HG02623 (cell line): ENCODE data around the gene HSFX1.
"Not testable (repeated sequence)": the region's sequence is repeated elsewhere in the genome, so short reads cannot be mapped to it uniquely, and the experiment has no call there.

Source experiments
- ATAC-seq: cut with Tn5 transposase; IDR thresholded peaks from one replicate; pipeline ENCODE4 v1.9.1; 2021; ENCODE audit warnings: moderate library complexity; ENCODE audit not compliant: unreplicated experiment

HSFX1 gene, protein sequence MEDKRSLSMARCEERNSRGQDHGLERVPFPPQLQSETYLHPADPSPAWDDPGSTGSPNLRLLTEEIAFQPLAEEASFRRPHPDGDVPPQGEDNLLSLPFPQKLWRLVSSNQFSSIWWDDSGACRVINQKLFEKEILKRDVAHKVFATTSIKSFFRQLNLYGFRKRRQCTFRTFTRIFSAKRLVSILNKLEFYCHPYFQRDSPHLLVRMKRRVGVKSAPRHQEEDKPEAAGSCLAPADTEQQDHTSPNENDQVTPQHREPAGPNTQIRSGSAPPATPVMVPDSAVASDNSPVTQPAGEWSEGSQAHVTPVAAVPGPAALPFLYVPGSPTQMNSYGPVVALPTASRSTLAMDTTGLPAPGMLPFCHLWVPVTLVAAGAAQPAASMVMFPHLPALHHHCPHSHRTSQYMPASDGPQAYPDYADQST

DNA sequence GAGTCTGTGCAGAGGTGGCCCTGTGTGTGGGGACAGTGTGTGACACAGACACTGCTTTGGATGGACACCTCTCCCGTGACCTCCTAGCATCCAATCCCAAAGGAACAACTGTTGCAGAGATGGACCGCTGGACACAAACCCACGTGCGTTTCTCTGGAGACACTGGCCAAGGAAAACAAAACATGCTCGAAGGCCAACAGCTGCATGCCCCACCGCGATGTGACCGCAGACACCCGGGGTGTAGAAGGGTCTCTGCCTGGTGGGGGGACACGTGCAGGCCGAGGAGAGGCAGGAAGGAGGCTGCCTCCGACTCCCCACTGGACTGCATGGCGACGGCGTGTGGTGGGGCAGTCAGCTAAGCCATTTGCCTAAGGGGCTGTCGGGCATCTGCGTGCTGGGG lies at the start of gene HSFX1:
HSFX1 (plus strand) TSS at position 301 of the 400 bp plus-strand sequence. CDS start 614 bp downstream, outside the sequence.
- not testable (repeated sequence) for ATAC-seq

DNA sequence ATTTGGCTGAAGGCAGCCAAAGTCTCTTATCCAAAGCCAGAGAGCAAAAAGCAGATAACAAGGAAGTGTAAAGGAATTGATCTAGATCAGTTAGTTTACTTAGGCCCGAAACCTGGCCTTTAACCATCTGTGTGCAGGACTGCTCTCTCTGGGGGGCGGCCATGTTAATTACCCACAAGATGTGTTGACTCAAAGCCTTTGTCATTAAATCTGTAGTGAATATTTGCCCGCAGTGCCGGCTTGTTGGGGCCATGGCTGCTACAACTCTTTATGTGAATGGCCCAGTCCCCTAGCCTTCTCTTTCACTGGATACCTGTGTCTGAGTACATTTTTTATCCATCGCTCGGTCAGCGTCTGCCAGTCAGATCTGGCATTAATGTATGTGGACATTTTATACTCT lies 46.6 kb upstream of the HSFX1 start:
- ATAC-seq, result not testable (repeated sequence)

DNA sequence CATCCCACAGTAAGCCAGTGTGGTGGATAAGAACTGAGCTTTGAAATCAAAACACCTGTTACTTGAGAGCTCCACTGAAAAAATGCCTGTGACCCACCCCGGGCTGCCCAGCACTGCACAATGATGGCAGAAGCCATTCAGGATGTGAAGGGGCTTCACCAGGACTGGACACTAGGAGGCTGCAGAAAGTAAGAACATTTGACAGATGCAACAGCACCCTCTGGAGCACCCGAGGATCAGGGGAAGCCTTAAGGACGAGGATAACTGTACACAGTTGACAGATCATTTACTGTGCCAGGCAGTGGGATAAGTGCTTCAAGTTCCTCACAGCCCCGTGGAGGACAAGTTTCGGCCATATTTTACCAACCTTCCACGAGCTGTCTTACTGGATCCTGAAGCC lies 31.6 kb upstream of the HSFX1 start:
- not testable (repeated sequence) for ATAC-seq

DNA sequence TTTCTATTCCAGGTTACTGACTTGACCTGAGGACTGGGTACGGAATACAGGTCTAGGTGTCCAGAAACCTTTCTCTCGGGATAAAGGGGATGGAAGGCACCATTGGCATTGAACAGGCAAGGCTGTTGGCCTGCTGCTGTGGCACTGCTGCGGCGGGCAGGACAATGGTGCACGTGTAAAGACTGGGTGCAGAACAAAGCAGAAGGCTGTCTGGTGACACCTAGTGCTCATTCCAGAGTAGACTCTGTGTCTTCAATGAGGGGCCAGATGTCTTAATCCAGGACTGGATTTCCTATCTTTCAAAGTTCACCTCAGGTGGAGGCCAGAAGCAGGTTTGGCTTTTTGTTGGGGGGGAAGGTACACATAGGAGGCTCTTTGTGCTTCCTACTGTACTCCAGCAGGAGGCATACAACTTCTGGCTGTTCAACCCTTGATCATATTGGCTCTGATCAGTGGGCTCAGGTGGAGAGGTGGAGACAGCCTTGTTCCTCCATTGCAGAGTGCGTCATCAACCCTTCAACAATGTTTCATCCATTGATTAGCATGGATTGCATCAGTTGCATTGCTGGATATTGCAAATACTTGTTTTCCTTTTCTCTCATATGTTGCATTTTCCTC lies 27.4 kb upstream of the HSFX1 start:
- not testable (repeated sequence) for ATAC-seq

DNA sequence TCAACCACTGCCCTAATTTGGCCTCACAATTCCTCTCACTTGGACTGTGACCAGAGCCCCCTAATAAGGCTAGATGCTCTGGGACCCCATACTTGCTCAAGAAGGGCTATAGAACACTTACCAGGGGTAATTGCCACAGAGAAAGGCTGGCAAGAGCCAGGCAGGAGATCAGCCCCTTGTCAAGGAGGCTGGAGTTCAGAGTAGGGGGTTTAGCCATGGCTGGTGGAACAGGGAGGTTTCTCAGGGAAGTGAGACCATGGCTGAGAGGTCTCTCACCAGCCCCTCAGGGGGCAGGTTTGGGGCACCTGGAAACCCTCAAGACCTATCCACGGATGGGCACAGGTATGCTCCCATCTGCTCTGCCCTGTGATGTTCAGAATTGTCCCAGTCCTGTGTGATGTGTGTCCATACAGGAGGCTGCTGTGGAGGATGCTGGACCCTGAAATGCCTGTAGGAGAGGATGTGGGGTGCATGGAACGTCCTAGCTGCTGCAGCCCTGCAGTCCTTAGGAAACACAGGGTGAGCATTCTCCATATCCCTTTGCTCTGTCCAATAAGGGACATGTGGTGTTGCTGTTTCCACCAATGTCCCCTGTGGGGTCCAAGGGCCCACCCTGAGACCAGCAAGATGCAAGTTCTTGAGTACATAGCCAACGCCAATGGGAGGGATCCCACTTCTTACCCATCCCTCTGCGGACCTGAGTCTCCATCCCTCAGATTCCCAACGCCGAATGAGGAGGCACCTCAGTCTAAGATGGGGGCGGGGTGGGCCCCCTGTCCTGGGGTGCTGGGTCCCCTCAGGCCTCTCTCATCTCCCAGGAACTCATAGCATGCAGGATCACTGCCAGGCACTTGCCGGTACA lies 16.4 kb upstream of the HSFX1 start:
- ATAC-seq, result no peak

DNA sequence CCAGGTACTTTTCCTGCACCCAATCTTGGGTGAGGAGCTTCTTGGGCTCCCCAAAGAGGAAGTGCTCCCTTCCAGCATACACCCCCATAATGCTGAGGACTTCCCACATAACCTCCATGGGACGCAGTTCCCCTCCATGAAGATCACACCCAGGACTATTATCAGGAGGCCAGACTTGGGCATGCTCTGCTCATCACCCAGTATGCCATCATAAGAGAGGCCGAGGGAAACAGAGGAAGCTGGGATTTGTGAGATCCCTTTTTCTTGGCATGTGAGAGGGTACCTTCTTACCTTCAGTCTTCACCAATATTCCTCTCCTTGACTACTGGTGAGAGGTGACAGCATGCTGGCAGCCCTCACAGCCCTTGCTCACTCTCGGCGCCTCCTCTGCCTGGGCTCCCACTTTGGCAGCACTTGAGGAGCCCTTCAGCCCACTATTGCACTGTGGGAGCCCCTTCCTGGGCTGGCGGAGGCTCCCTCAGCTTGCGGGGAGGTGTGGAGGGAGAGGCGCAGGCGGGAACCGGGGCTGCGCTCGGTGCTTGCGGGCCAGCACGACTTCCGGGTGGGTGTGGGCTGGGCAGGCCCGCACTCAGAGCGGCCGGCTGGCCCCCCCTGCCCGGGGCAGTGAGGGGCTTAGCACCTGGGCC lies 15.7 kb upstream of the HSFX1 start:
- ATAC-seq, result no peak

DNA sequence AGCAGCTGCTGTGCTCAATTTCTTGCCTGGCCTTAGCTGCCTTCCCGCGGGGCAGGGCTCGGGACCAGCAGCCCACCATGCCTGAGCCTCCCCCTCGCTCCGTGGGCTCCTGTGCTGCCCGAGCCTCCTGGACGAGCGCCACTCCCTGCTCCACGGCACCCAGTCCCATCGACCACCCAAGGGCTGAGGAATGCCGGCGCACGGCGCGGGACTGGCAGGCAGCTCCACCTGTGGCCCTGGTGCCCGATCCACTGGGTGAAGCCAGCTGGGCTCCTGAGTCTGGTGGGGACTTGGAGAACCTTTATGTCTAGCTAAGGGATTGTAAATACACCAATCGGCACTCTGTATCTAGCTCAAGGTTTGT lies 15.2 kb upstream of the HSFX1 start:
- ATAC-seq, result not testable (repeated sequence)

DNA sequence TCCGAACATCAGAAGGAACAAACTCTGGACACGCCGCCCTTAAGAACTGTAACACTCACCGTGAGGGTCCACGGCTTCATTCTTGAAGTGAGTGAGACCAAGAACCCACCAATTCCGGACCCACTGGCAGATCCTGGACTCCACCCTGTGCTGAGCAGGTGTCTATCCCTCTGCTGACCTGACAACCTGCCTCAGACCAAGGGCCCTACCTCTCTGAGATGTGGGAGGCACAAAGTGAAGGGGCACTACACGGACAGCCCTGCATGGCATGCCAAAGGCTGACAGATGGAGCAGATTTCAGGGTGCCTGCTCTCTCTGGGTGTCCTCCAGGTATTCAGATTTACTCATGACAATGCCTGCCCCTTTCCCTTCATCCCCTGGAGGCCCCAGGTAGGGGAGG lies 14.0 kb upstream of the HSFX1 start:
- ATAC-seq, result no peak

DNA sequence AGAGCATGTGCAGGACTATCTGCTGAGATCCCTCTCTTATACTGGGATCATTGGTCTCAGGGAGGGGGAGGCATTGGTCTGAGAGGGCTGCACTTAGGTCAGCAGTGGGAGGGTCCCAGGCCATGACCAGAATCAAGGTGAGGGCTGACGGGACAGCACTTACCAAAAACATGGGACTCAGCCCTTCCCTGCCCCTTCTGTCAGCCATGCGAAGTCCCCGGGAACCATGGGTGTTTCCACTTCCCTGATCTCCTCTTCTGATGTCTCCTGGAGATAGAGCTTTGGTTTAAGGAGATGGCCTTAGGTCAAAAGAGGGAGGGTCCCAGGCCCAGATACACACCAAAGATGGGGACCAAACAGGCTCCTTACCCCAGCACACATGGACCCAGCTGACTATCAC lies 12.9 kb upstream of the HSFX1 start:
- ATAC-seq, result no peak

DNA sequence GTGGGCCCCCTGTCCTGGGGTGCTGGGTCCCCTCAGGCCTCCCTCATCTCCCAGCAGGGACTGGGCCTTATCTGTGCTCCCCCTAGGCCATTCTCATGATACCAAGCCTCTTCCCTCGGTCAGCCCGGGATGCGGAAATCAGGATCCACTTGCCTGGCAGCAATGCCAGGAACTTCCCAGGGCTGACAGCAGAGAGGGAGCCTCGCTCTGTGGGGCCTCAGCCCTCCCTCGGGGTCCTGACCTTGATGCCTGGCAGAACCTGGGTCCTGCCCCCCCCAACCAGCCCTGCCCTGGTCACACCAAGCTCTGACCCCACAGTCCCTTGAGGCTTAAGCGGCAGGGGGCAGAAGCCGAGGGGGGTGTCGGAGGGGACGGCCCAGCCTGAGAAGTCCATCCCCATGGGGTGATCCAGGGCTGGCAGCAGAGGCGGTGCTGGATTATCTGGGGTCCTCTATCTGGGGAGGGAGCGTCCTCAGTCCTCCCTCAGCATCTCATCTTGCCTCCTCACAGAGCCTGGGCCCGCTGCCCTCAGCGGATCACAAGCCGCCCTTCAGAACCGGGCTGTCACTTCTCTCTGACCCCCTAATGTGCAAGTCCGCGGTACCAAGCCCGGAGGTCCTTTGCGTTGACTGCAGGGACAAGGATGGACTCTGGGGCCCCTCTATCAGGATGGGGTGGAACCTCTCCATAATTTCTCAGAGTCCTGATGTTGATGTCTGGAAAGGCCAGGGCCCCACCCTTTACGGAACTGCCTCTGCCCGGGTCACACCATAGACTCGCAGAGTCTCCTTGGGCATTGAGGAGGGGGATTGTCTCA lies 11.8 kb upstream of the HSFX1 start:
- not testable (repeated sequence) for ATAC-seq

DNA sequence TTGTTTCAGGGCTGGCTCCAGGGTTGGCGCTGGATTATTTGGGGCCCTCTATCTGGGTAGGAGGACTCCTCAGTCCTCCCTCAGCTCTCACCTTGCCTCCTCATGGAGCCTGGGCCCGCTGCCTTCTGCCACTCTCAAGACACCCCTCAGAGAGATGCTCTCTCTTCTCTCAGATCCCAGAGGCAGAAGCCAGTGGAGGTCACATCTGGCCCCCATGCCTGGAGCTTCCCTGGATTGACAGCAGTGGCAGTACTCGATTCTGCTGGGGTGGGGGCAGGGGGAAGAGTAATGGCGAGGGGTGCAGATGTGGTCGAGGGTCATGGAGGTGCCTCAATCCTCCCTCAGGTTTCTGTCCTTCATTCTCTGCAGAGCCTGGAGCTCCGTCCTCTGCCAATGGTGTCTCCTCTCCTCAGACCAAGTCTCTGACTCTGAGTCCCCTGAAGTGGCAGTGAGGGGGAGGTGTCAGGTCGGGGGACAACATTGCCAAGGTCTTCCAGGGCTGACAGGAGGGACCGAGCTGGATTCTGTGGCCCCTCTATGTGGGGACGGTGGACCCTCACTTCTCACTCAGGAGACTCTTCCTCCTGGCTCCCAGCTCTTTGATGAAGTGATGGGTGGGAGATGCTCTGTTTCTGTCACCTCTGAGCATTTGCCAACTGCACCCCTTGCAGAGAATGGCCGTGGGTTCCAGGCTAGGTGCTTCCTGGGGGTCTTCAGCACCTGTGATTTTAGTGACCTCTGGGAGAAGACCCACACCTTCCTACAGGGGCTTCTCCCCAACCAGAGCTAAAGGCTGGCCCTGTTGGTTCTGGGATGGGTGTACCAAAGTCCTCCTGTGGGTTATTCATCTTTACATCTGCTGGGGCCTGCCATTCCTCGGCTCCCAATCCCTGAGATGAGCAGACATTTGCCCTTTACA lies 10.9 kb upstream of the HSFX1 start:
- no peak for ATAC-seq

DNA sequence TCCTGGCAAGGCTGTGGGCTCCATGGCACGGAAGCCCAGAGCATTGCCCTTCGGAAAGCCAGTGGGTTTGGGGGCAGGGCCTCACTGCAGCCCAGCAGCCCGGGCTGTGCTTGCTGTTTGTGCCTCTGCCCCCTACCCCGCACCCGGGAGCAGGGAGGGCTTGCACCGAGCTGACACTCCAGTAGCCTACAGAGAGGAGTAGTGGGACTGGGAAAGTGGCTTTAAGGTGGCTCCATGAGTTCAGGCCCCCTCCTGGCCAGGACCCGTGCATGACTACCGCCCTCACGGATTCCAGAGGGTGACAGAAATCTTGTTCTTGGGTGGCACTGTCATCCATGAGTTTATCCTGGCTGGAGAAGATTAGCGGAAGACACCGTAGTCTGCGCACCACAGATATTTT lies 3.5 kb upstream of the HSFX1 start:
- ATAC-seq, result not testable (repeated sequence)

DNA sequence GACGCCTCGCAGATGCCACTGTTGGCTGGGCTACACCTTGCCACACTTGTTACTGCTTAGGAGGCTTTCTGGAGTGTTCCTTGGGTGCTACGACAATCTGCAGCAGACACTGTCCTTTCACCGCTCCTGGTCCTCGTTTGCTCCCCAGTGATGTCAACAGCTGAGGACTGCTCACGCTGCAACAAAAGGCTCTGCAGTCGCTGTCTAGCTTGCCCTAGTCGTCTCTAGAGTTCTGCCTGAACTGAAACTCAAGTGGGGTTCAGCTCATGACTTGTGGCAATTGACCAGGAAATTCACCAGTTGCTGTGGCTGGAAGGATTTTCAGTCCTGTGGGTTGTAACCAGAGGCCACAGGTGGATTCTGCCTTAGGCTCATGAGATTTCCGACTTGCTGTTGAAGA lies 842 bp upstream of the HSFX1 start:
- ATAC-seq, result not testable (repeated sequence)

DNA sequence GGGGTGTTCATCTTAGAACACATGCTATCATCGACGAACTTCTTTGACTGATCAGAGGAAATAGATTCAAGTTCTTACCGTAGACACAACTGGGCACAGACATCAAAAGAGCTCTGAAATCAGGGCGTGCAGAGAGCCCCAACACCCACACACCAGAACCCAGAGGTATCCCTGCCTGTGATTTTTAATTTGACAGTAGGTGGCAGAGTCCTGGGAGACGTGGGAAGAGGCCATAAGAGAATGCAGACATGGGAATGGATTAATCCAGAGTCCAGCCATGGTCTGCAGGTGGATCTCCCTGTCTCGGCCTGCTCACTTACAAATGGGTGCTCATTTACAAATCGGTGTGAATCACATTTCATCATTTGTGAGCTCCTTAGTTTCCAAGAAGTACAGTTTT lies 4.1 kb downstream of the HSFX1 start:
- ATAC-seq, result not testable (repeated sequence)

DNA sequence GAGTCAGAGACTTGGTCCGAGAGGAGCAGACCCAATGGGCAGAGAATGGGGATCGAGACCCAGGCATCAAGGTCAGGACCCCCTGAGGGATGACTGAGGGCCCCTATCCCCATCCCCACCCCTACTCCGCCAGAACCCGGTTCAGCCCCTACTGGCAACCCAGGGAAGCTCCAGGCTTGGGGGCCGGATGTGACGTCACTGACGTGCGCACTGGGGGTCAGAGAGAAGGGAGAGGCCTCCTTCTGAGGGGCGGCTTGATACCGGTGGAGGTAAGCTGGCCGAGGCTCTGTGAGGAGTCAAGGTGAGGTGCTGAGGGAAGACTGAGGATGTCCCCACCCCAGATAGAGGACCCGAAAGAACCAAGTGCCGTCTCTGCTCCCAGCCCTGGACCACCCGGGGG lies 7.9 kb downstream of the HSFX1 start, which contains the start of gene MAGEA9:
MAGEA9 (plus strand) TSS at position 204 of the 400 bp plus-strand sequence. CDS start 4,281 bp downstream, outside the sequence.
- not testable (repeated sequence) for ATAC-seq

DNA sequence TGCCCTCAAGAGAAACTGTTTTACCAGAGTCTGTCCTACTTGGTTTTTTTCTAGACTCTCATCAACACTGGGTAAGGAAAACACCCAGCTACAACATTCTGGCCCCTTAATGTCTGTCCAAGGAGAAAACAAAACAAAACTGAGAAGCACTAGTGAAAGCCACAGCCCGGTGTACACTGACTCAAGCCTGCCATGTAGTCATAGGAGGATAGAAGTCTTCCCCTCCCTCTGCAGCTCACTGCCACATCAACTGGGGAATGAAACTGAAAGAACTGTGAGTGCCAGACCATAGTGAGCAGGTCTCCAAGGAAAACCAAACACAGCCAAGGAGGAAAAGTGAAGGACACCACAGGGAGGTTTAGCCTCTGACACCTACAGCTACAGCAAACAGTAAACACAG lies 21.7 kb downstream of the HSFX1 start:
- ATAC-seq, result peak; percentile 99

DNA sequence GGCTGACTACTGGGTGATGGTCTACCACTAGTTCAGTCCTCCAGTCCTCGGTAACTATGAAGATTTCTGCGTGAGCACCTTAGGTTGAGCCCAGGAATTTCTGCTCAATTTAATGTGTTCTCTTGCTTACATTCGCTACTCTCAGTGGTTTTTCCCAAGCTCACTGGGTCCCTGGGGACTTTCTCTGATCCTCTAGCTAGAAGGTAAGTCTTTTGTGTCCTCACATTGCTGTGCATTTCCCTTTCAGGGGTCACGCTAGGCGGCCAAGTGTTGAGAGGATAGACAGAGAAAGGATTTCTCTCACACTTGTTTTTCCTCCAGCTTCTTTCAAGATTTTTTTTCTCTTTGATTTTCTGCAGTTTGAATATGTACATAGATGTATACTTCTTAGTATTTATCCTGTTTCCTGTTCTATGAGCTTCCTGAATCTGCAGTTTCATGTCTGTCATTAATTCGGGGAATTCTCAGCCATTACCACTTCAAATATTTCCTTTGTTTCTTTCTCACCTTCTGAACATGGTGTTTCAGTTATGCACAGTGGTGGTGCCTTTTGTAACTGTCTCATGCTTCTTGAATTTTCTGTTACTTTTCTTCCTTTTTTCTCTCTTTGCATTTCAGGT lies 25.3 kb downstream of the HSFX1 start:
- ATAC-seq, result no peak

DNA sequence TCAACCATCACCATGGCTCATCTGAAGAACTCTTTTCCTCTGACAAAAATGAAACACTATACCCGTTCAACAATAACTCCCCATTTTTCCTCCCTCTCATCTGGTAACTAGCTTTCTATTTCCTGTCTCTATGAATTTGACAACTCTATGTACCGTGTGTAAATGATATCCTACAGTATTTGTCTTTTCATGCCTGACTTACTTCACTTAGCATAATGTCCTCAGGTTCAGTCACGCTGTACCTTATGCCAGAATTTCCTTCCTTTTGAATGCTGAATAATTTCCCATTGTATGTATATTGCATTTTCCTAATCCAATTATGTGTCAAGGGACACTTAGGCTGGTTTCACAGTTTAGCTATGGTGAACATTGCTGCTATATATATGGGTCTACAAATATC lies 26.1 kb downstream of the HSFX1 start:
- ATAC-seq, result no peak
